CD1c-positive myeloid dendritic cell (primary cell): ENCODE results near the gene SORCS2.

Source experiments
- DNase-seq: peaks from one replicate; pipeline ENCODE4 v3.0.0-alpha.2; 2016; ENCODE audit errors: extremely low spot score

SORCS2 gene

GRCh38 chr4:7192252-7193029 is at the start of gene SORCS2:
SORCS2 (plus strand) TSS chr4:7192538.
- DNase-seq: peak; percentile 16

- DNase-seq: no peak
Measured at GRCh38 chr4:7144374-7145290, 47.7 kb upstream of the SORCS2 start.

- no peak for DNase-seq
Measured at GRCh38 chr4:7145291-7145934, 46.9 kb upstream of the SORCS2 start.

- DNase-seq: no peak
Measured at GRCh38 chr4:7146059-7146785, 46.1 kb upstream of the SORCS2 start.

DNA sequence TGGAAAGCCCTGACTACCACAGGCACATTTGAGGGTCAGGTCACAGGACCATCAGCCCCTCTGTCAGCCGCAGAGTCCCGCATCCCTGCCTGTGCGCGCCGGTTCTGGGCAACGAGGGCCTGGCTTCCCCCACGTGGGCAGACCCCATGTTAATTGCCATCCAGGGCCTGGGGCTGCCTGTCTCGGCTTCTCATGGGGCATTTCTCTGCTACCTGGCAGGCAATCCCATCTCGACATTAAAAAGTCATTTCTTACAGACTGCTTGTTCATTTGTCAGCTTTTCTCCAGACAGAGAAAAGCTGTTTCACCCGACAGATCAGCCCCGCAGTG is 45.6 kb upstream of the SORCS2 start:
- DNase-seq: no peak

DNA sequence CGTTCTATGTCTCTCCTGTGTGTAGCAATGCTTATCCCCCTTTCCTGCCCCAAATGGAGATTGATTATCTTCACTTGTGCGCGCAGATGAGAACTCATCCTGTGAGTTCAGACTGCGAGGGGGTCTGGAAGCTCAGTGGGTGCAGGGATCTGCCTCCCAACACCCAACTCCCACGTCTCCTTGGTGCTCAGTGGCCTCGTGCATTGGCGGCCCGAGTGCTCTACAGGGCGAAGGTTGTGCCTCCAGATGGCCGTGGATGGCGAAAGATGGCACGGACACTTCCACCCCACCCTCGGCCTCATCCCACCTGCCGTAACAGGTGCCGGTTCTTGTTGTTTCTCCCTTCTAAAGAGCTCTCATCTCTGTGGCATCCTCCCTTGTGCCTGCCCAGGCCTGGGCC is 45.1 kb upstream of the SORCS2 start:
- no peak for DNase-seq

- DNase-seq: no peak
Measured at GRCh38 chr4:7147661-7148310, 44.6 kb upstream of the SORCS2 start.

DNA sequence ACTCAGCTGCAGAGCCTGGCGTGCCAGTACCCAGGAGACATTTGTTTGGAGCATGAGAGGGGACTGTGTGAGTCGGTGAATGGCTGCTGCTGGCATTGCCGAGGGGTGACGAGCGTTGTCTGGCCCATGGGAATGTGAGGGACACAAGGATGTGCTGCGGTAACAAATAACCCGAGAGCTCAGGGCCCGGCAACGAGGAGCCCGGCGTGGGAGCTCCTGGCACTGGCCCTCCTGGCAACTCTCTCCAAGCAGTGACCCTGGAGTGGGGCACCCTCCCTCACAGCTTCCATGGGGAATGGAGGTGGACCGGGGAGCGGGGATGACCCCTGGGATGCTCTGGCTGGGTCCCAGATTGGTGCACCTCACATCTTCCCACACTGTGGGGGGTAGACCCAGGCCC is 44.0 kb upstream of the SORCS2 start:
- DNase-seq: no peak

DNA sequence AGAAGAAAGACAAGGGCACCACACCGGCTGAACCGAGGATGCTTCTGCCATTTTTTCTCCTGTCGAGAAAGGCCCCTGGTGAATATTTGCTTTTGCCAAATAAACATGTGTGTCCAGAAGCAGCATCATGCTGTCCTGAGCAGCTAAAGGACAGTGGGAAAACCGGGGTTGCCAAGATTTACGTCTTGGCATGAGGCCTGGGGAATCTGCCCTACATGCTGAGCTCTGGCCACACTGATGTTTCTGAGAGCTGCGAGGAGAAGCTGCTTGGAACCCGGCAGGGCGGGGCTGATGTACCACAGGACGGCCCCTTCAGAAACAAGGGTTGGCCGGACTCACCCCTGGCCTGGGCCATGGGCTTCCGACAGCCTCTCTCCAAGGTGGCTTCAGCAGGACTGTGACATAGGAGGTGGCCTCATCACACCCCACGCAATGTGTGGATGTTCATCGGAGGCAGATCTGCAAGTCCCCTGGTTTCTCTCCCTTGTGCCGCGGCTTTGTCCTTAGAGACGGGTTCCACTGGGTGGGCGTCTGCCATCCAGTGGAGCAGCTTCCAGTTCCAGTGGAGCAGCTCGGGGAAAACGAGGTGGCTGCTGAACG is 42.2 kb upstream of the SORCS2 start:
- DNase-seq: no peak

GRCh38 chr4:7151668-7152227 is 40.6 kb upstream of the SORCS2 start:
- no peak for DNase-seq

DNA sequence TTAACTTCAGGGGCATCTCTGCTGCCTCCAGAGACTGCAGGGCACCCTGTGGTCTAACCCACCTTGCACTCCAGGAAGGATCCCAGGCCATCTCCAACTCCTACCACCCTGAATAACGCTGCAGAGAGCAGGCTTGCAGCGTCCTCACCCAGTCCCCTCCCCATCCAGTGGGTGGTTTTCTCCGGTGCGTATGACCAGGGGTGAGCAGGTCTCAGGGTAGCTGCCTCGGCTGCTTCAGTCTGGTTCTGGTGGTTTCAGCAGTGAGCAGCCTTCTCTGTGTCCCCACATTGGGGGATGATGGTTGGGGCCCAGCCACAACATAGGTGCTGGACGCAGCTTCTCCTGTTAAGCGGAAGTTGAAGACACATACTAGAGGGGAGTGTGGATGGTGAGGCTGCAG is 38.6 kb upstream of the SORCS2 start:
- no peak for DNase-seq

DNA sequence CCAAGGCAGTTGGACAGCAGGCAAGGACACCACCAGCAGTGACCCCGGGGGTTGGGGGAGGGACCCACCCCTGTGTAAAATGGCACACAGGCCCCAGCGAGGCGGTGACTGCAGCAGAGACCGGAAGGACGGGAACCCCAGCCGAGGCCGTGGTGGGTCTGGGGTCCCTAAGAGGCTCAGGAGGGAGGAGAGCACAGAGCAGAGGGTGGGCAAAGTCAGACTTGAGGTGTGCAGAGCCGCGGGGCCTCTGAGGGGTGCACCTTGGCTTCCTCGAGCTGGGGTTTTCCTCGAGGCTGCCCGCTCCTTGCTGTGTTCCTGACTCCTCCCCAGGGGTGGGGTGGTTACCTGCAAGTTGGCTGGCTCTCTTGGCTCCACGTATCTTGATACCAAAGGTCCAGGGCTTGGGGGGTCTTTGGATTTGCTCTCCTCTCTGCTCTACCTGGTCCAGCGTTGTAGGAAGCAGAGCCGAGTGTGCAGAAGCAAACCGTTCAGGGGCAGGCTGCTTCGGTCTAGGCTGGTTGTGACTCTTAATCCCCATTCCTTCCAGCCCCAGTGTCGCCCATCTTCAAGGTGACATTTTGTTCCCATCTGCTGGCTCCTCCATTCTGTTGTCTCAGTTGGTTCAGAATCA is 37.9 kb upstream of the SORCS2 start:
- DNase-seq: no peak

GRCh38 chr4:7155590-7156071 is 36.7 kb upstream of the SORCS2 start:
- DNase-seq: no peak

DNA sequence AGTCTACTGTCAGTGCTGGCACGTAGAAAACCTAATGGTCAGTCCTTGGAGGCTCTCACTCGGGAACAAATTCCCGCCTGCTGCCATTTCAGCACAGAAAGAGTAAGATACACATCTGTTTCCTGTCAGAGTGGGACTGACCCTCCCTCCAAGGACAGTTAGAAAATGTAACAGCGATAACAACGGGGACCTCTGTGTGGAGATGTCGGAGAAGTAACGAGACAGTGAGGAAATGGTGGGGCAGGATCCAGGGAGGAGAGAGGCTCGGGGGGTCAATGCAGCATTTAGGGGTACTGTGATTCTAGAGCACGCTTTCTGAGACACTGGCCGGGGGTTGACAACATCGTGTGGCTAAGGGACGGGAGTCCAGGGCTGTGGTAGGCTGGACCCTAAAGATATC is 36.0 kb upstream of the SORCS2 start:
- no peak for DNase-seq

DNA sequence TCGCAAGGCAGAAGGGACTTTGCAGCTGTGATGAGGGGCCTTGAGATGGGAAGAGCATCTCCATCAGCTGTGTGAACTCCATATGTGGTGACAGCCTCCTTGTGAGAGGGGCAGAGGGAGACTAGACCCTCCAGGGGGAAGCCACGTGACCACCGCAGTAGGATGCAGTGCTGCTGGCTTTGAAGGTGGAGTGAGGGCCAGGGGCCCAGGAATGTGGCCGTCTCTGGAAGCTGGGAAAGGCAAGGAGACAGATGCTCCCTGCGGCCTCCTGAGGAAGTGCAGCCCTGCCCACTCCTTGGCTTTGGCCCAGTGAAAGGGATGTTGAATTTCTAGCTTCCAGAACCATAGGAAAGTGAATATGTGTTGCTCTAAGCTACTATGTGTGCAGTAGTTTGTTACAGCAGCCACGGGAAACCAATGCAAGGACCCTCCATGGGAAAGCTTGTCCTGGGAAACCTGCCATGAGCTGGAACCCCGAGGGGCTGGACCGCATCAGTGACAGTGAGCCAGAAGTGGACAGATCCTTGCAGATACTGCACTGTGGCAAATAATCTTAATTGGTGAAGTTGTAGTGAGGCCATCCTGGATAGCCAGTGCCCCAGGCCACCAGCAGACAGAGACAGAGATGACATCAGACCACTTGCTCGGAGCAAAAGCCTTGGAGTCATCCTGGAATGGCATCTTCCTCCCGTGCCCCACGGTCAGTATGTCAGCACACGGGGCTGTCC is 35.4 kb upstream of the SORCS2 start:
- no peak for DNase-seq

- DNase-seq: no peak
Measured at GRCh38 chr4:7157666-7158065, 34.7 kb upstream of the SORCS2 start.

DNA sequence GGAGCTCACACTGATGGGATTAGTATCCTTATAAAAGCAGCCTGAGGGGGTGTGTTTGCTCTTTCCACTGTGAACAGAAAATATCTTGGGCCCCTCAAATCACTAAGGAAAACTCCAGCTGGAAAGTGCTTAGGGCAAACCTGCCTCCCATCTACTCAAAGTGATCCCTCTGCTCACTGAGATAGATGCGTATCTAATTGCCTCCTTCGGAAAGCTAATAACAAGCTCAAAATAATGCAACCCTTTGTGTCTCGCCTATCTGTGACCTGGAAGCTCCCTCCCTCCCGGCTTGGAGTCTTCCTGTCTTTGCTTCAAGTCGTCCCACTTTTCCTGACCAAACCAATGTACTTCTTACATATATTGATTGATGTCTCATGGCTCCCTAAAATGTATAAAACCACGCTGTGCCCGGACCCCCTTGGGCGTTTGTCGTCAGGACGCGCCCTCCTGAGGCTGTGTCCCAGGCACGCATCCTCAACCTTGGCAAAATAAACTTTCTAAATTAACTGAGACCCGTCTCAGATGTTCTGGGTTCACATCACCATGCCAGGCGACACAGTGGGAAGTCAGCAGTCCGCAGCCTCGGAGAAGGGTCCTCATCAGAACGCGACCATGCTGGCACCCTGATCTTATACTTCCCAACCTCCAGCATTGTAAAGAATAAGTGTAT is 34.1 kb upstream of the SORCS2 start:
- DNase-seq: no peak

DNA sequence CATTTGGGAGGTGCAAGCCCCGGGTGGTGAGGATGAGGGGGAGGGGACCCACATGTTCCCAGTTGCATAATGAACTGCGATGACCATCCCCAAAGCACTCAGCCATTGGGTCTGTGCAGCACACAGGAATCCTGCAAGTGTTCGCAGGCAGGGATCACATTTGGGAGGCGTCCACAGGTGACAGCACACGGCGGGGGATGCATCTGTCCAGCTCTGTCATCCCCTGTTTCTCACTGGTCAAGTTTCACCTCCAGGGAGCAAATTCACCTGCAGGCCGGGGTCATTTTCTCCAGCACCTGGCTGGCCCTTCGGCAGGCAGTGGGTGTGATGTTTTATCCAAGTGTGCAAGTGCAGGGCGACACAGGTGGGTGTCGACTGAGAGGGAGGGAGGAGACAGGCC is 33.3 kb upstream of the SORCS2 start:
- no peak for DNase-seq

DNA sequence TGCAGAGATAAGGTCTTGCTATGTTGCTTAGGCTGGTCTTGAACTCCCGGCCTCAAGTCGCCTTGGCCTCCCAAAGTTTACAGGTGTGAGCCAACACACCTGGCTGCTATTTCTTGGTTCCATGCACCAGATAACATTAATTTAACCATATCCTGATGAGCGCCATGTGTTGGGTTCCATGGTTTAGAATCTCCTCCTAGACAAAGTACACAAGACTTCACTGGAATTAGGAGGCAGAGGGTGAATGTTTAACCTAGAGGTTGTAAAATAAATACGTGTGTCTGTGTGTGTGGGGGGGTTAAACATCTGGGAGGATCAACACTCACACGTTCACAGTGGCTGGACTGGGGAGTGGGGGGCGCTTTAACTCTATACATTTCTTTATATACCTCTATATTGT is 32.4 kb upstream of the SORCS2 start:
- no peak for DNase-seq
